HepG2 (cell line): ENCODE measurements around the gene FOXJ2. TPM values are rescaled to one million over a fixed set of nuclear protein-coding genes. Genes with fewer than 3 reads are reported as not detected.
A peak's percentile ranks its signal among the peaks of the same experiment; 100 is the strongest.
"Not testable (repeated sequence)": the region's sequence is repeated elsewhere in the genome, so short reads cannot be mapped to it uniquely, and the experiment has no call there.

Experiments
- ATAC-seq: fragments of 200-7000 bp; cut with Tn5 transposase; 3 replicates; pipeline ENCODE4 v1.9.1; 2020; ENCODE audit warnings: mild to moderate bottlenecking, moderate library complexity
- BruUV-seq: library from RNA; stranded (reverse); fragments of 400-500 nt; replicated peaks from 2 replicates; lab custom pipeline; 2021; lab: Mats Ljungman, UMichigan
- CTCF ChIA-PET: fragments of 300-600 bp; formaldehyde crosslinking; extraction: SDS; loops from one replicate; lab custom pipeline; 2021; ENCODE audit warnings: low total read pairs, inconsistent platforms, low intra/inter-chr PET ratio; lab: Yijun Ruan, JAX
- POLR2A ChIA-PET: fragments of 350-600 bp; sonication (Branson Sonifier 250); formaldehyde crosslinking; loops from one replicate; lab custom pipeline; 2020; ENCODE audit warnings: antibody characterized with exemption, inconsistent platforms; lab: Yijun Ruan, JAX
- DNase-seq: peaks from one replicate; pipeline ENCODE4 v3.0.0-alpha.2; 2015; ENCODE audit warnings: low spot score
- FAIRE-seq: peaks from 3 replicates; lab custom pipeline; 2011; peaks lifted over from hg19 to GRCh38; lab: Jason Lieb, UNC
- H2AFZ ChIP-seq: one replicate; pipeline ENCODE4 v1.6.1; 2011; ENCODE audit warnings: low read length, inconsistent platforms
- H3K27ac ChIP-seq: fragments of 300-600 bp; 3 replicates; pipeline ENCODE4 v1.8.0; 2011; ENCODE audit warnings: mixed run types, mild to moderate bottlenecking, mixed read lengths, low read length, inconsistent platforms; ENCODE audit not compliant: insufficient read depth; ENCODE audit errors: extremely low read length
- H3K27me3 ChIP-seq, 2 experiments: fragments of 200-600 bp in 1 of 2; 2 replicates in 1 of 2; 3 replicates in 1 of 2; pipeline versions ENCODE4 v1.6.0 to v1.8.0; 2011; ENCODE audit warnings: low read length in 2 of 2, mild to moderate bottlenecking in 2 of 2, moderate library complexity in 2 of 2, inconsistent platforms in 1 of 2; ENCODE audit not compliant: insufficient read depth in 2 of 2, control insufficient read depth in 1 of 2
- H3K36me3 ChIP-seq, 2 experiments: fragments of 200-600 bp in 1 of 2; replicated peaks in 1 of 2; 2 replicates in 1 of 2; 3 replicates in 1 of 2; pipeline versions ENCODE4 v1.5.1 to v1.8.0; 2011; ENCODE audit warnings: low read length in 2 of 2, inconsistent platforms in 1 of 2; ENCODE audit not compliant: insufficient read depth in 2 of 2, control insufficient read depth in 1 of 2
- H3K4me1 ChIP-seq: 2 replicates; pipeline ENCODE4 v1.5.1; 2012; ENCODE audit warnings: low read length, inconsistent platforms; ENCODE audit not compliant: insufficient read depth
- H3K4me2 ChIP-seq: 2 replicates; pipeline ENCODE4 v1.6.0; 2011; ENCODE audit warnings: low read depth, low read length, inconsistent platforms
- H3K4me3 ChIP-seq, 3 experiments: fragments of 200-600 bp in 1 of 3; sonication (generic), shearing (Covaris generic) in 1 of 3; replicated peaks in 1 of 3; 2 replicates each; pipeline ENCODE4 v1.5.1; 2011 to 2016; ENCODE audit warnings: low read length in 3 of 3, inconsistent platforms in 2 of 3, low read depth in 2 of 3, mild to moderate bottlenecking in 2 of 3, control low read depth in 1 of 3, mixed read lengths in 1 of 3; ENCODE audit not compliant: insufficient read depth in 1 of 3
- H3K79me2 ChIP-seq: one replicate; pipeline ENCODE4 v1.6.1; 2011; ENCODE audit warnings: low read length, inconsistent platforms; ENCODE audit not compliant: insufficient read depth
- H3K9ac ChIP-seq: 2 replicates; pipeline ENCODE4 v1.6.0; 2011; ENCODE audit warnings: mild to moderate bottlenecking, low read depth, low read length, inconsistent platforms; ENCODE audit not compliant: insufficient read depth
- H3K9me3 ChIP-seq: 2 replicates; pipeline ENCODE4 v1.5.1; 2012; ENCODE audit warnings: mild to moderate bottlenecking, low read length
- H4K20me1 ChIP-seq: 2 replicates; pipeline ENCODE4 v1.6.0; 2011; ENCODE audit warnings: inconsistent platforms, mild to moderate bottlenecking, low read length, moderate library complexity; ENCODE audit not compliant: insufficient read depth
- CSRNP1 ChIP-seq: sonication (generic); formaldehyde crosslinking; IDR thresholded peaks from 2 replicates; pipeline ENCODE4 v1.8.1; 2023; ENCODE audit warnings: mild to moderate bottlenecking, missing genetic modification reagents
- ERF ChIP-seq: IDR thresholded peaks from 2 replicates; pipeline ENCODE4 v1.6.1; 2018; ENCODE audit warnings: missing biosample characterization, missing genetic modification reagents
- KDM5A ChIP-seq: fragments of 200-600 bp; sonication (generic); IDR thresholded peaks from 2 replicates; pipeline ENCODE4 v1.7.0; 2018; ENCODE audit warnings: antibody characterized with exemption, mild to moderate bottlenecking, low read length, borderline replicate concordance
- TFE3 ChIP-seq: IDR thresholded peaks from 2 replicates; pipeline ENCODE4 v1.6.1; 2016
- ZNF281 ChIP-seq: sonication (generic); formaldehyde crosslinking; IDR thresholded peaks from 2 replicates; pipeline ENCODE4 v1.4.0; 2020; ENCODE audit warnings: missing genetic modification reagents, borderline replicate concordance
- ZNF33A ChIP-seq: sonication (generic); formaldehyde crosslinking; IDR thresholded peaks from 2 replicates; pipeline ENCODE4 v1.5.1; 2020; ENCODE audit warnings: missing genetic modification reagents, mild to moderate bottlenecking, moderate library complexity, borderline replicate concordance
- ZNF484 ChIP-seq: sonication (generic); formaldehyde crosslinking; IDR thresholded peaks from 2 replicates; pipeline ENCODE4 v1.5.1; 2020; ENCODE audit warnings: mild to moderate bottlenecking, low read depth, missing genetic modification reagents, borderline replicate concordance
- ZNF570 ChIP-seq: sonication (generic); formaldehyde crosslinking; IDR thresholded peaks from 2 replicates; pipeline ENCODE4 v1.4.0; 2020; ENCODE audit warnings: mild to moderate bottlenecking, missing genetic modification reagents, borderline replicate concordance
- WGBS: methylation state at CpG from one replicate; pipeline ENCODE4 v1.1.6; 2017; ENCODE audit warnings: low lambda C conversion rate; 5-methylcytosine and 5-hydroxymethylcytosine counted together
- in situ Hi-C: cut with HindIII; loops from 2 replicates; pipeline ENCODE4 v1.10.0; 2017; ENCODE audit warnings: low pct_unique_long_range_greater_than_20kb; ENCODE audit not compliant: extremely low pct_ligation_motif_present
- intact Hi-C: fragments of 100-400 bp; cut with micrococcal nuclease; formaldehyde crosslinking; loops from one replicate; pipeline ENCODE4 v1.10.0; 2022; ENCODE audit not compliant: unreplicated experiment
- polyA plus RNA-seq, 8 experiments: library from polyadenylated mRNA; depleted of rRNA in 3 of 8; stranded (reverse) in 7 of 8; unstranded in 1 of 8; fragments of >200 nt; fragmentation: Illumina TruSeq in 4 of 8; extraction: Trizol in 4 of 8; gene quantifications; 2 replicates each; pipeline versions ENCODE4 v1.2.1 to v1.2.3, GENCODE V29; 2011 to 2016; ENCODE audit warnings: low read depth in 4 of 8, missing spikeins in 1 of 8, mixed read lengths in 1 of 8; ENCODE audit not compliant: insufficient read depth in 1 of 8
- total RNA-seq, 5 experiments: library from RNA; depleted of rRNA; stranded (reverse); fragments of >200 nt; fragmentation: Illumina TruSeq; extraction: Trizol; gene quantifications; 2 replicates each; pipeline ENCODE4 v1.2.3, GENCODE V29; 2016; ENCODE audit warnings: low read depth in 1 of 5

The FOXJ2 gene
- total and polyA plus RNA-seq, 2 of the 13 experiments (the other 11 are each of a cell fraction or from before 2014, with no cell fraction given) = 2.2 to 2.9 TPM

GRCh38 chr12:8084351-8084750 lies 51.8 kb downstream of the FOXJ2 start:
- intact Hi-C loops = loop anchor here (5.0 kb wide), 1 partner anchor 52 kb away; the partner anchor contains the start of gene FOXJ2
- BruUV-seq, H2AFZ ChIP-seq, ATAC-seq, CTCF ChIA-PET, H3K27ac ChIP-seq, H3K9me3 ChIP-seq, H4K20me1 ChIP-seq, H3K4me3 ChIP-seq, H3K36me3 ChIP-seq, in situ Hi-C loops: not testable (repeated sequence)
- H3K79me2 ChIP-seq = peaks cover 29% of the 10 kb centered on the region
- H3K4me2 ChIP-seq = peak overlapping the region; percentile 81; the same call in 1 of the 2 replicates
- WGBS = 83% methylated on average over 3 of the region's 3 CpGs
- TF ChIP-seq ZNF281 (CRISPR knock-in tag) = peak; percentile 63; the same call in 1 of the 2 replicates
- TF ChIP-seq, all 625 proteins: peak for 1; not testable (repeated sequence) for 624
- FAIRE-seq, H3K27me3 ChIP-seq, DNase-seq, H3K9ac ChIP-seq, POLR2A ChIA-PET: not testable (repeated sequence)
- H3K4me1 ChIP-seq = peaks cover 29% of the 10 kb centered on the region

GRCh38 chr12:8087666-8088065 lies 55.1 kb downstream of the FOXJ2 start:
- H3K79me2 ChIP-seq = peaks cover 20% of the 10 kb centered on the region
- H3K4me2 ChIP-seq = no peak overlapping the region
- in situ Hi-C loops = no loop called here
- FAIRE-seq (no peak), DNase-seq (no peak), ATAC-seq (no peak)
- no peaks in the 10 kb centered on the region for H3K9me3 ChIP-seq
- peaks cover 18% of the 10 kb centered on the region for H3K4me1 ChIP-seq
- ChIA-PET POLR2A (no interaction called here), CTCF (no interaction called here)
- no peaks in the 10 kb centered on the region for H4K20me1 ChIP-seq
- intact Hi-C loops = no loop called here
- H3K36me3 ChIP-seq = peaks cover 8 to 32% of the 10 kb centered on the region in 2 experiments
- no peak overlapping the region for H3K4me3 ChIP-seq
- H2AFZ ChIP-seq = no peak overlapping the region
- 89% methylated on average over 2 of the region's 2 CpGs for WGBS
- TF ChIP-seq KDM5A (no peak), ERF (CRISPR knock-in tag) (no peak), ZNF484 (no peak), ZNF570 (CRISPR knock-in tag) (no peak), ZNF33A (CRISPR knock-in tag) (no peak), TFE3 (CRISPR knock-in tag) (no peak), CSRNP1 (CRISPR knock-in tag) (no peak)
- BruUV-seq = no TSS peak
- no peak overlapping the region for H3K27ac ChIP-seq
- no peak overlapping the region for H3K9ac ChIP-seq
- H3K27me3 ChIP-seq = no peaks in the 10 kb centered on the region
